HuH-7 (cell line): ENCODE data around the gene CEP57.

Experiments used
- DNase-seq: peaks from one replicate; pipeline ENCODE4 v3.0.0; 2011; ENCODE audit warnings: low spot score

The CEP57 gene

GRCh38 chr11:95790123-95790932 is at the start of gene CEP57:
CEP57 (plus strand) TSS chr11:95790498; CDS start chr11:95790699, 201 bp downstream.
- peak; percentile 70 for DNase-seq

- DNase-seq, result no peak
These were observed 40.2 kb upstream of the CEP57 start for GRCh38 chr11:95750101-95750500.

GRCh38 chr11:95751515-95751914 is 38.8 kb upstream of the CEP57 start:
- no peak for DNase-seq

- DNase-seq, result no peak
These were observed 29.4 kb upstream of the CEP57 start for GRCh38 chr11:95760941-95761340.

- DNase-seq, result no peak
These were observed 27.8 kb upstream of the CEP57 start for GRCh38 chr11:95762534-95762933.

GRCh38 chr11:95764267-95764898 is 25.9 kb upstream of the CEP57 start:
- DNase-seq, result peak; percentile 17

- no peak for DNase-seq
These were observed 23.6 kb upstream of the CEP57 start for GRCh38 chr11:95766701-95767100.

GRCh38 chr11:95767498-95767897 is 22.8 kb upstream of the CEP57 start:
- DNase-seq, result no peak

- DNase-seq, result no peak
These were observed 21.8 kb upstream of the CEP57 start for GRCh38 chr11:95768521-95768920.

- no peak for DNase-seq
These were observed 13.4 kb upstream of the CEP57 start for GRCh38 chr11:95776859-95777258.

GRCh38 chr11:95778699-95779098 is 11.6 kb upstream of the CEP57 start:
- no peak for DNase-seq

GRCh38 chr11:95780544-95780943 is 9.8 kb upstream of the CEP57 start:
- no peak for DNase-seq

GRCh38 chr11:95788921-95789505 is 1.3 kb upstream of the CEP57 start:
- peak; percentile 16 for DNase-seq

- peak; percentile 81 for DNase-seq
These were observed 684 bp upstream of the CEP57 start, which contains the start of gene FAM76B for GRCh38 chr11:95789506-95790122. FAM76B (minus strand) TSS chr11:95789782; CDS start chr11:95789478, 304 bp downstream.

- DNase-seq, result peak; percentile 23
These were observed 823 bp downstream of the CEP57 start for GRCh38 chr11:95790933-95791708.

- DNase-seq, result no peak
These were observed 1.4 kb downstream of the CEP57 start for GRCh38 chr11:95791709-95792033.

- no peak for DNase-seq
These were observed 1.9 kb downstream of the CEP57 start for GRCh38 chr11:95792200-95792599.

GRCh38 chr11:95792700-95793099 is 2.4 kb downstream of the CEP57 start:
- no peak for DNase-seq

GRCh38 chr11:95793116-95793515 is 2.8 kb downstream of the CEP57 start:
- DNase-seq, result no peak

GRCh38 chr11:95794086-95794485 is 3.8 kb downstream of the CEP57 start:
- no peak for DNase-seq

GRCh38 chr11:95795627-95796295 is 5.5 kb downstream of the CEP57 start:
- no peak for DNase-seq
